Heart left ventricle (tissue), 16 donors: ENCODE results near the gene UGT1A5. TPM values are rescaled to one million over a fixed set of nuclear protein-coding genes. Genes with fewer than 3 reads are reported as not detected.
"Not testable (repeated sequence)": the region's sequence is repeated elsewhere in the genome, so short reads cannot be mapped to it uniquely, and the experiment has no call there.

Experiments
- ATAC-seq, 4 donors: fragments of 200-7000 bp; cut with Tn5 transposase; one replicate each; pipeline ENCODE4 v1.9.1; 2020 to 2022; ENCODE audit warnings: moderate library complexity in 4 of 4, mild to moderate bottlenecking in 3 of 4, moderate number of reproducible peaks in 1 of 4
- DNase-seq, 5 donors: peaks; one replicate each; pipeline ENCODE4 v3.0.0-alpha.2; 2020
- H3K27ac ChIP-seq, 12 donors: fragments of 200-600 bp; sonication (generic) in 4 of 12; one replicate each; pipeline versions ENCODE4 v1.5.0 to v1.8.0; 2016 to 2022; ENCODE audit warnings: mild to moderate bottlenecking in 2 of 12
- H3K27me3 ChIP-seq, 9 donors: fragments of 200-600 bp; sonication (generic) in 2 of 9; one replicate each; pipeline versions ENCODE4 v1.5.1 to v1.8.0; 2016 to 2022; ENCODE audit warnings: mild to moderate bottlenecking in 3 of 9
- H3K36me3 ChIP-seq, 9 donors: fragments of 200-600 bp; sonication (generic) in 2 of 9; one replicate each; pipeline versions ENCODE4 v1.5.0 to v1.8.0; 2018 to 2022; ENCODE audit warnings: mild to moderate bottlenecking in 2 of 9
- H3K4me1 ChIP-seq, 12 donors: fragments of 200-600 bp; sonication (generic) in 4 of 12; one replicate each; pipeline versions ENCODE4 v1.5.0 to v1.8.0; 2016 to 2022; ENCODE audit warnings: mild to moderate bottlenecking in 3 of 12
- H3K4me3 ChIP-seq, 12 donors: fragments of 200-600 bp; sonication (generic) in 4 of 12; one replicate each; pipeline versions ENCODE4 v1.5.0 to v1.8.0; 2017 to 2022; ENCODE audit warnings: mild to moderate bottlenecking in 9 of 12, moderate library complexity in 4 of 12
- H3K9me3 ChIP-seq, 12 donors: fragments of 200-600 bp; sonication (generic) in 4 of 12; one replicate each; pipeline versions ENCODE4 v1.5.0 to v1.8.0; 2016 to 2022; ENCODE audit warnings: mild to moderate bottlenecking in 1 of 12
- POLR2A ChIP-seq, 2 donors: fragments of 450-650 bp; IDR thresholded peaks; one replicate each; pipeline ENCODE4 v1.6.1; 2017; ENCODE audit warnings: antibody characterized with exemption in 2 of 2, mild to moderate bottlenecking in 2 of 2, moderate library complexity in 2 of 2
- WGBS, 4 donors: extraction: QIAGEN DNeasy Blood & Tissue Kit in 2 of 4; methylation state at CpG; one replicate each; pipeline versions ENCODE4 v1.1.5 to v1.1.7; 2013 to 2018; 5-methylcytosine and 5-hydroxymethylcytosine counted together
- intact Hi-C, 10 donors: fragments of 100-400 bp; cut with DNase I; formaldehyde crosslinking; loops; one replicate each; pipeline versions ENCODE4 v1.11.1 to v1.14.2; 2022
- polyA plus RNA-seq, 2 donors: library from polyadenylated mRNA; stranded (reverse); fragments of 200-250 nt; gene quantifications; one replicate each; pipeline ENCODE4 v1.2.3, GENCODE V29; 2013
- total RNA-seq, 9 donors: library from RNA; depleted of rRNA in 2 of 9; stranded (reverse); fragments of >200 nt in 2 of 9; fragmentation: NEBNext Ultra II Directional in 3 of 9; extraction: Animal tissue kit (Norgen Biotek cat#: 25700) in 3 of 9; gene quantifications; one replicate each; pipeline versions ENCODE4 v1.1.0 to v1.2.4, GENCODE V29; 2016 to 2023
- TF ChIP-seq, protein P1 (sequence below), 12 donors: fragments of 200-600 bp; sonication (generic) in 4 of 12; IDR thresholded peaks; one replicate each; pipeline versions ENCODE4 v1.5.0 to v1.8.0; 2018 to 2022; ENCODE audit warnings: antibody characterized with exemption in 12 of 12, mild to moderate bottlenecking in 5 of 12
- donor health status: ischemic (EF 13 %, LVEDD 7.1; RV severe dilation, severe dysfunction).
- donor health status: healthy with polysubstance abuse.
- donor health status: DM: no; HTN: yes; CAD: no.
- donor health status: DM: no; HTN: no; CAD: no.
- donor health status: ischemic (EF 25% LVEDD 6.9; RV normal size, moderate dysfunction).
- donor health status: ischemic (EF 25% LVEDD 5.7; RV mildly dilated, moderate dysfunction).
- donor health status: healthy.
- donor health status: DM: yes; HTN: yes; CAD: no.
- donor health status: ischemic (EF 35%, LVEDD 5.7; RV mildly dilated, moderate dysfunction).
- donor health status: nonischemic (EF 11% LVEDD 7.7; RV severe dilation, severe dysfunction).
- donor health status: DM: yes; HTN: yes; CAD: no.
- donor health status: PGD.
- donor health status: ischemic (EF 29% LVEDD 5.4; RV normal size, mild dysfunction).
- donor health status: nonischemic (EF 23%, LVEDD 6.1; RV moderate dilation, normal function).

Gene UGT1A5
- total and polyA plus RNA-seq, 11 donors: not detected

GRCh38 chr2:233746475-233747282 lies 34.0 kb downstream of the UGT1A5 start:
- no peaks in the 10 kb centered on the region for H3K36me3 ChIP-seq
- H3K4me3 ChIP-seq: no peak overlapping the region
- ATAC-seq (no peak), DNase-seq (no peak)
- intact Hi-C loops: no loop called here
- H3K9me3 ChIP-seq: peaks cover 0 to 3% (median 0%) of the 10 kb centered on the region in 12 donors
- peaks cover 0 to 6% (median 0%) of the 10 kb centered on the region in 9 donors for H3K27me3 ChIP-seq
- H3K4me1 ChIP-seq: no peaks in the 10 kb centered on the region
- H3K27ac ChIP-seq: no peak overlapping the region
- WGBS, 4 donors: 69 to 77% (median 73%) methylated on average over 9 to 10 of the region's 10 CpGs
- TF ChIP-seq, protein P1, sequence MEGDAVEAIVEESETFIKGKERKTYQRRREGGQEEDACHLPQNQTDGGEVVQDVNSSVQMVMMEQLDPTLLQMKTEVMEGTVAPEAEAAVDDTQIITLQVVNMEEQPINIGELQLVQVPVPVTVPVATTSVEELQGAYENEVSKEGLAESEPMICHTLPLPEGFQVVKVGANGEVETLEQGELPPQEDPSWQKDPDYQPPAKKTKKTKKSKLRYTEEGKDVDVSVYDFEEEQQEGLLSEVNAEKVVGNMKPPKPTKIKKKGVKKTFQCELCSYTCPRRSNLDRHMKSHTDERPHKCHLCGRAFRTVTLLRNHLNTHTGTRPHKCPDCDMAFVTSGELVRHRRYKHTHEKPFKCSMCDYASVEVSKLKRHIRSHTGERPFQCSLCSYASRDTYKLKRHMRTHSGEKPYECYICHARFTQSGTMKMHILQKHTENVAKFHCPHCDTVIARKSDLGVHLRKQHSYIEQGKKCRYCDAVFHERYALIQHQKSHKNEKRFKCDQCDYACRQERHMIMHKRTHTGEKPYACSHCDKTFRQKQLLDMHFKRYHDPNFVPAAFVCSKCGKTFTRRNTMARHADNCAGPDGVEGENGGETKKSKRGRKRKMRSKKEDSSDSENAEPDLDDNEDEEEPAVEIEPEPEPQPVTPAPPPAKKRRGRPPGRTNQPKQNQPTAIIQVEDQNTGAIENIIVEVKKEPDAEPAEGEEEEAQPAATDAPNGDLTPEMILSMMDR (IDR thresholded peaks at IDR 0.05): no peak
- TF ChIP-seq POLR2A (IDR thresholded peaks at IDR 0.05): no peak

DNA sequence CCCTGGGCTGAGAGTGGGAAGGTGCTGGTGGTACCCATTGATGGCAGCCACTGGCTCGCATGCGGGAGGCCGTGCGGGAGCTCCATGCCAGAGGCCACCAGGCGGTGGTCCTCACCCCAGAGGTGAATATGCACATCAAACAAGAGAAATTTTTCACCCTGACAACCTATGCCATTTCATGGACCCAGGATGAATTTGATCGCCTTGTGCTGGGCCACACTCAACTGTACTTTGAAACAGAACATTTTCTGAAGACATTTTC lies 34.5 kb downstream of the UGT1A5 start:
- Histone ChIP-seq H3K36me3 (no peaks in the 10 kb centered on the region), H3K27me3 (peaks cover 0 to 3% (median 0%) of the 10 kb centered on the region in 9 donors), H3K4me3 (no peak overlapping the region), H3K9me3 (peaks cover 0 to 3% (median 0%) of the 10 kb centered on the region in 12 donors), H3K4me1 (no peaks in the 10 kb centered on the region), H3K27ac (no peak overlapping the region)
- intact Hi-C loops: no loop called here
- 83 to 95% (median 87%) methylated on average over 6 of the region's 6 CpGs for whole genome bisulfite sequencing, 4 donors
- ATAC-seq: no peak
- no peak for DNase-seq
- no peak for TF ChIP-seq POLR2A (IDR thresholded peaks at IDR 0.05)
- TF ChIP-seq, protein P1 (IDR thresholded peaks at IDR 0.05): no peak

- H3K36me3 ChIP-seq, ATAC-seq, intact Hi-C loops, H3K27me3 ChIP-seq, H3K4me3 ChIP-seq, H3K4me1 ChIP-seq, DNase-seq, H3K27ac ChIP-seq, H3K9me3 ChIP-seq: not testable (repeated sequence)
- WGBS, 4 donors: 60 to 69% (median 61%) methylated on average over 1 to 2 of the region's 2 CpGs
Observed at GRCh38 chr2:233750689-233751088, 38.0 kb downstream of the UGT1A5 start.

- H3K4me3 ChIP-seq, intact Hi-C loops, DNase-seq, H3K27me3 ChIP-seq, H3K27ac ChIP-seq, H3K36me3 ChIP-seq, H3K9me3 ChIP-seq, H3K4me1 ChIP-seq, ATAC-seq: not testable (repeated sequence)
- WGBS, 4 donors: 59 to 75% (median 70%) methylated on average over 2 of the region's 2 CpGs
Observed at GRCh38 chr2:233751212-233752009, 38.7 kb downstream of the UGT1A5 start.

DNA sequence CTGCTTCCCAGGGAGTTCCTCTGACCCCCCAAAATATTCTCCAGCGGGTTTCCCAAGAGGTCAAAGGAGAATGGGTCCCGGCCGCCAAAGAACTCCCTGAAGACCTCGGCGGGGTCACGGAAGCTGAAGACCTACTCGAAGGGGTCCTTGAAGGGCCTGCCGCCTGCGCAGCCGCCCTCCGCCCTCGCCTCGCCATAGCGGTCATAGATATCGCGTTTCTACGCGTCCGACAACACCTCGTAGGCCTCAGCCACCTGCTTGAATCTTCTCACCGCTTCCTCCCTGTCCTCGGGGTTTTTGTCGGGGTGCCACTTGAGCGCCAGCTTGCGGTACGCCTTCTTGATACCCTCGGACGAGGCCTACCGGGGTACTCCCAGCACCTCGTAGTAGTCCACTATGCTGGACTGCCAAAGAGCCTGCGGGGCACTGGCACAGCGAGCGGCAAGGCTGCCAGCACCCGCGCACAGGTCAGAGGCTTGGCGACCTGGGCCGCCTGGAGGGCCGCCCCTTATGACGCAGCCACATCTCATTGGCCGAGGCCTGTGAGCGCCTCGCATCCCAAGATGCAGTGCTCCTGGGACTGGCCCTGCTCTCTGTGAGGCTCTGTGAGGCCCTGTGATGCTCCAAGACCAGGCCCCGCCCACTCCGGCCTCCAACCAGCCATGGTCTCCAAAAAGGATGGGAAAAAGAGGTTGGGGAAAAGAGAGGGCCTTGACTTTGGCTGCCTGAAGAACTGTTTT lies 42.3 kb downstream of the UGT1A5 start:
- no peaks in the 10 kb centered on the region for H3K4me1 ChIP-seq
- H3K9me3 ChIP-seq: peaks cover 0 to 3% (median 0%) of the 10 kb centered on the region in 12 donors
- intact Hi-C loops: no loop called here
- DNase-seq (no peak), ATAC-seq (no peak)
- H3K27ac ChIP-seq: no peak overlapping the region
- H3K27me3 ChIP-seq: no peaks in the 10 kb centered on the region
- H3K36me3 ChIP-seq: no peaks in the 10 kb centered on the region
- WGBS, 4 donors: 86 to 93% (median 90%) methylated on average over 39 to 44 of the region's 44 CpGs
- TF ChIP-seq, protein P1 (IDR thresholded peaks at IDR 0.05): no peak
- TF ChIP-seq POLR2A (IDR thresholded peaks at IDR 0.05): no peak
- H3K4me3 ChIP-seq: no peak overlapping the region
